Measurements from ENCODE around the gene AUTS2.

Gene AUTS2

DNA sequence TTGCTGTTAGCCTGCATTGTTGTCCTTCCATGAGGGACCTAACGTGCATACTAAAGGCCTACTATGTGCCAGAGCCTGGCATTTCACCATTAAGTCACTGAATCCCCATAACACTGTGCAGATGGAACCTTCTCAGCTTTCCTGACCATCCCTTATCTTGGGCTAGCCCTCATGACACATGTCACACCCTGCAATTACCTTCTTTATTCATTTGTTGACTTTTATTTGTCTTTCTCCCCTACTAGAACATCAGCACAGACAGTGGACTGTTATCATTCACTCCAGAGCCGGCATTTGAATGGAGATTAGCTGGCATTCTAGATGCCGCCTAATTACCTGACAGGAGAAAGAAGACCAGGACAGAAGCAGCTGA lies 1062.5 kb downstream of the AUTS2 start:
- no peak for DNase-seq

DNA sequence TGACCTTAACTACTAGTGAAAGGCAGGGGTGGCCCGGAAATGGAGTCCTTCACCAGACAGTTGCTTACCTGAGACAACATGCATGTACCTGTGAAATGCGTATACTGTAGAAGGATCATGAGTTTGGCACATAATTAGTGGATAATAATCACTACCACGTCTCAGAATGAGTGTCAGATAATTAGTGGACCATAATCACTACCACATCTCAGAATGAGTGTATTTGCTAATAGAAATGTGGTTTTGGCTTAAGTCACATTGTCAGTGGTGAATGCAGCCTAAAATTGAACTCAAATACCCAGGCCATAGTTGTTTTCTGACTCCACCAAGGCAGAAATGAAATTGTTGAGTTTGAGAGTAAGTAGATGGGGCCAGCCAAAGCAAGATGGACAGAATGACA lies 1065.4 kb downstream of the AUTS2 start:
- no peak for DNase-seq

DNA sequence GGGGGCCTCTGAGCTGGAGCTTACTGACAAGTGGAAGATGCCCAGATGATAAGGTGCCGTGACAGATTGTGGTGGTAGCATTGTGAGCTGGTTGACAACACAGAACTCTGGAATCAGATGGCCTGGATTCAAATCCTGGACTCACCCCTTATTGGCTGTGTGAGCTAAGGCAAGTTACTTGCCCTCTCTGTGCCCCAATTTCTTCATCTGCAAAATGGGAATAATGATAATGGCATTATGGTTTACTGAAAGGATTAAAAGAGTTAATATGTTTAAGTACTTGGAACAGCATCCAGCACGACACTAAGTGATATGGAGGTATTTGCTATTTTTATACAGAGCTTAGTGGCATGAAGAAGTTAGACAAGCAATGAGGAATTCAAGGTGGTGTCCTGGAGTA lies 1067.7 kb downstream of the AUTS2 start:
- DNase-seq = no peak

DNA sequence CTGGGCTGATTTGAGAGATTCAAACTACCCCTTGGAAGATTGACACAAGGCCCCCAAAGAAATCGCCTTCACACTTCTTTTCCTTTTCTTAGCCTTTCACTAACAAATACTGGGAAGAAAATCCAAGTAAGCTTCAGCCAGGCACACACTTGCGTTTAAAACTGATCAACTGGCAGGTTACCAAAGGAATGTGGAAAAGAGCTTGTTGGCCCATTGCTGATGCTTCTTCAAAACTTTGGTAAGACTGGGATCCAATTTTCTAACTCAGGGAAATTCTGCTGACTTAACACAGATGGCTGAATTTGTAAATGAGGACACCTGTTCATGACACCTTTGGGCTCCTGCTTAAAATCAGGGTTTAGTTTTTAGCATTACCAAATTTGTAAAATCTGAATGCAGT lies 1069.1 kb downstream of the AUTS2 start:
- no peak for DNase-seq

DNA sequence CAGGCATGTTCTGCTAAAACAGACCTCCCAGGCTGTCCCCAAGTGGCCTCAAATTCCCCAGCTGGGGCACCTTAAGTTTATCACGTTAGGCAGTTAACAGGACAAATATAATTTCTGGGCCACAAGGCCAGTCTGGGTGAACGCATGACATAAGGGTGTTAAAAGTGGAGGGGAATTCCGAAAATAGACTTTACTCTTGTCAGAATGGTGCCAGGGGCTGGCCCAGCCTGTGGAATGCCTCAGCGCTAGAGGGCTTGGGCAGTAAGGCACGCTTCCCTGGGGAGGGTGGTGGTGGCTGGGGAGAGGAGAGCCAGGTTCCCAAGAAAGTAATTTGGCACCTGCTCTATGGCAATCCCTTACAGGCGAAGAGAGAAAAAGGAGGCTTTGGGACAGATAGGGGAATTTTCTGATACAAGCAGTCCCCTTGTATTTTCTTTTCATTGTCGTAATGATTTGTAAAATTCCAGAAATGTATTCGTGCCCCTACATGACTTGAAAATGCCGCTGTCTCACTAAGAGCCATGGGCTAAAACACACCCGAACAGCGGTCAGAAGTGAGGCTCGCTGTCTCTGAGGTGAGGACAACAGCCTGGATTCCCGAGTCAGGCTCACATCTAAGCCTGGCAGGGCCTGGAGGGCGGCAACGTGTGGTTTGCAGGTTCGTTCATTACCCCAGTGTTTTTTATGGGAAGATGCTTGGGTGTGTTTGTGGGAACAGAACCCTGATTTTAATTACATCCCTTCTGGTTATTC lies 1070.5 kb downstream of the AUTS2 start:
- no peak for DNase-seq

DNA sequence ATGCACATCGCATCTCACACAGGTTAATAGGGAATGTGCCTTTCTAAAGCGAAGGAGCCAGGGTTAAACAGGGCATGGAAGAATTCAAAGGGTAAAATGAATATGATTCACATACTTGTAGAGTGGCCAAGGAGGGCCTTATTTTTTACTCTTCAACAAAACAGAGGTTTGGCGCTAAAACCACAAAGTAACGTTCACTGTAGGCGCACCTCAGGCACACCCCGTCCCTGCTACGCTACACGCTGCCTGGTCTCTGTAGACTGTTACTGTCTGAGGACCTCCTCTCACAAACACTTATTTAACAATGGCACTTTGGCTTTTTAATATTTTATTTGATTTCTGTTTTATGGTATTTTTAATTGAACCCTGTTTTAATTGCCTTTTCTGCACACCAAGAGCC lies 1071.6 kb downstream of the AUTS2 start:
- DNase-seq = no peak

DNA sequence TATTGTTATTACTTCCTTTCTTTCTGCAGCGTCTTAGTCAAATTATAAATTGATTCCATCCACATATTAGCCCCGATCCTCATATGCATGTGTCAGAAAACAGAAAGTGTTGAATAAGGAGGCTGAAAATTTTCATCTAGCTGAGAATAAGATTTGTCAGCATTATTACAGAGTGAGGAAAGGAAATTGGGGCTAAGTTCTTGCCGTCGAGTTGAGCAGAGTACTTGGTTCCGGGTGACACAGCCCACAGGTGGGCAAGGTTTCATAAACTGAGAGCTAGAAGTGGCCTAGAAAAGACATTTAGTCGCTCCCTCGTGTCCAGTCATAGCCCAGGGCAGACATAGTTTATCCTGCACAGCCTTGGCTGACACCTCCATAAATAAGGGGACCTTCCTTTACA lies 1072.0 kb downstream of the AUTS2 start:
- no peak for DNase-seq

DNA sequence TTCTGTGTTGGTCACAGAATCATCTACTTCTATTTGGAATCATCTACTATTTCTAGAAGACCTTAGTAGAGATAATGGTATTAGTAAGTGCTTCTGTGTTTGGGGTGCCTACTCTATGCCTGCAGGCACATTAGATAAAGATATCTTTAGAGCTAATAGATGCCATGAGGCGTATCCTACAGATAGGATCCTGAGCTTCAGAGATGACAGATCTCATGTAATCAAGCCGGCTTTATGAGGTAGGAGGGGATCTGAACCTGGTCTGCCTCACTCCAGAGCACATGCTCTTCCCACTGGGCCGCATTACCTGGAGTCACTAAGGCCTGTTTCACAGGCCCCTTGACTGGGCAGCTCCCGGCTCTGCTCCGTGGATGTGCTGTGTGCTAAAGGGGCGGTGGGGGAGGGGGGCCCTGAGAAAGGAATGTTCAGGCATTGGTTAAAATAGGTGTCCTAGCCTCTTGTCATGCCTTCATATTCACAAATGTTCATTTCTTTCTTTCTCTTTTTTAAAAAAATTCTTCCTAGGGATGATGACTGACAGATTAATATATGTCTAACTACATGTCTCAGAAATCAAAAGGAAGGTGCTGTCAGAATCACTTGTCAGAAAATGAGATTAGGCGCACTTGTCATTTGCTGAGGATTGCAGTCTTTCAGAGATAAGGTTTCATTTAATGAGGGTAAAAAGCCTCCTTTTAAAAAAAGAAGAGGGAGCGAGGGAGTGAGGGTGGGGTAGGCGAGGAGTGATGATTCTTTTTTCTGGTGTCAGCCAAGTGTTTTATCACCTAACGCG lies 1075.7 kb downstream of the AUTS2 start:
- no peak for DNase-seq

DNA sequence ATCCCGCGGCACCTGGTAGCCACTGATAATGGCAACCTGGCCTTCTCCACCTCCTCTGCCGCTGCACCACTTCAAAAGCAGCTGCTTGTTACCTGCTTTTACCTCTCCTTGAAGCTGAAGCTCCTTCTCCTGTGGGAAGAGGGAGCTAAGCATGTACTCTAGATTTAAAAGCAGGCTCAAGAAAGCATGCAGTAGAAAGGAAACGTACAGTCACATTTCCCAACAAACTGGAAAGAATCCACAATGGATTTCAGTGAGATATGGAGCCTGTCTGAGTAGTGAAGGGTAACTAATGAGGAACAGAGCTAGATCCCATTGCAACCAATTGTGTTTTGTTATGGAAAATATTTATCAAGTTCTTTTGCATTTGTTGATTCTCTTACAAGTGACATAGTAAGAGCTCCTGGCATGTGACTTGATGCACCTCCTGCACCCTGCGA lies 1076.3 kb downstream of the AUTS2 start:
- DNase-seq = no peak

DNA sequence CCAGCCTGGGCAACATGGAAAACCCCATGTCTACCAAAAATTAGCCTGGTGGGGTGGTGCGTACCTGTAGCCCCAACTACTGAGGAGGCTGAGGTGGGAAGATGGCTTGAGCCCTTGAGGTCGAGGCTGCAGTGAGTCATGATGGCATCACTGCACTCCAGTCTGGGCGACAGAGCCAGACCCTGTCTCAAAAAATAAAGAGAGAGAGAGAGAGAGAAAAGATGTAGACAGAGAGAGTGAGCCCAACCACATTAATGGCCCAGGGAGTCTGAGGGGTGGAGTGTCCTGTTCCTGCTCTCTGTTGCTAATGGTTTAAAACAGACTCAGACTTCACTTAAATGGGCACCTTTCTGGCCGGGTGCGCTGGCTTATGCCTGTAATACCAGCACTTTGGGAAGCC lies 1078.0 kb downstream of the AUTS2 start:
- DNase-seq = no peak

DNA sequence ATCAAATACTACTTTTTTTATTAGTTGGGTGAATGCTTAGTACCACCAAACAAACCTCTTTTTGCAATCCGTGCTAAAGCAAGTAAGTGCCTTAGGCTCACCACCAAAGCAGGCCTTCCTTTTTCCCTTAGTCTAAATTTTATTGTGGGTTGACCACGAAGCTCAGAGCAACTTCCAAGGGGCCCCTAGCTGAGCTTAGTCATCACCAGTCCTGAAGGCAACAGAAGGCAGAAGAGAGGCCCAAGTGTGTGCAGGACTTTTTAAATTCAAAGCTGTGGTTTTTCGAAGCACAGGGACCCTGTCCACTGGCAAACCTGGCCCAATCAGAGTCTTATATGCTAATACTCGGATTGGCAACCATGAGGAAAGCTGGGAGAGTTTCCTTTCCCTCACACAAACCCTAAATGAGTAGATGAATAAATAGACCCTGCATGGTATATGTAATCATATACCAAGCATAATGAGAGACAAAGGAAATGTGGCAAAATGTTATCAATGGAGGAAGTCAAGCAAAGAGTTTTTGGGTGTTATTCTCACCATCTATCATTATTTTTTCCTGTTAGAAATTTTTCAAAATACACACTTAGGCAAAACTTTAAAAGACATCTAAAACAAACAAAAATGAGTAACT lies 1080.5 kb downstream of the AUTS2 start:
- DNase-seq = no peak

DNA sequence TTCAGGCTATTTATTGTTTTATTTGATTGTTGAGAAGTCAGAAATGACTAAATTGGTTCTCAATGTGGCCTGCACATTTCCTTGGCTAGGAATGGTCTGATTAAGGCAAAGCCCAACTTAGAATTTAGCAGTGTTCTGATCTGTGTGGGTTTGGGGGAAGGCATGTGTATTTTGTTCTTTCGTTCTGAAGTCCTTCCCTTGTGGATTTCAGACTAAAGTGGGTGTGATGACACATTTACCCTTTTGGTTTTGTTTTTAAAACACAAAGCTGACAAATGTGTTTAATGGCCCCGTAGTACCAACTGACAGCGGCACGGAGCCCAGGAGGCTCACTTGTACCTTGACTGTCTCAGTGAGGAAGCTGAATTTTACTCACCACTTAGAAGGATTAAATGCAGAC lies 1081.4 kb downstream of the AUTS2 start:
- no peak for DNase-seq

DNA sequence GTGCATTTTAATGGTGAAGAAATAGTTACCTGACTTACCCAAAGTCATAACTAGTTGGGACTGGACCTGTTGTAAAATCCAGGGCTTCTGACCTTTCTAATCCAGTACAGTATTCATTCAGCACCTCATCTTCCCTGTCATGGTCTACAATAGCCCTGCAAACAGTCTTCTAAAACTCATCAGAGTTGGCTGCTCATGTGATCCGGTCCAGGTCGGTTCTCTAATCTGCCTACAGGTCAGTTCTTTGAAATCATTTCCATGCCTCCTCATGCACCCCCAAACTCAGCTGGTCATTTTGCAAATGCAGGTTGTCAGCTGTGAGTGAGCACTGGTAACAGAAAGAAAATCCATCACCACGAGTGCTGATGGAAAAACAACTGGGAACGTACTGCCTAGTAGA lies 1082.0 kb downstream of the AUTS2 start:
- DNase-seq = no peak

DNA sequence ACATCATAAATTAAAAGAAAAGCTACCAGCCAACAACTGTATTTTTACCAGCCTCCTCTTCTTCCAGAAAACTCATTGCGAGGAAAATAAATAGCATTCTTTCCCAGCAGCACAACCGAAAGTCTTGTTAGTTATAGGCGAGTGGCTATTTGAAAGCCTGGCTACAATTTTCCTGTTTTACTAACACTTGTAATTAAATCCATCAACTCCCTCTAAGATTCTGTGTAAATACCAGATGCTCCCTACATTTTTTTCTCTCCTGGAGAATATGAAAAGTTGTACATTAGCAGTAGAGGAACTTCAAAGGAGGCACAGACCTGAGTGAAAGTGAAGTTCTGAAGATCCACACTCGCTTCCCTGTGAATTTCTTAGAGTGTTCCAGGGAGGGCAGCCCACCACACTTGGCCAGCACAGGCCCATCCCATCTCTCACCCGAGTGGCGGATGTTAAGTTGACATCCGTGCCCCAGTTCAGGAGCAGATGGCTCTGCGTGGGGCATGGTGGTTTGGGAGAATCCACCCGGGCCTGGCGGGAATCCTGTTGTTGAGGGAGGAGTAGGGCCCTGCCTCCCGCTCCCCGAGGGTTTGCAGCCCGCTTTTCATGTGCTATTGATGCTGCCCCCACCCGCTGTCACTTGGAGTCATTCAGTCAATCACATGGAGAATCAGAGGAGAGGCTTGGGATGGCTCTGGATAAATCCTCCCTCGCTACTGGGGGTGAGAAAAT lies 1082.6 kb downstream of the AUTS2 start:
- DNase-seq = no peak

DNA sequence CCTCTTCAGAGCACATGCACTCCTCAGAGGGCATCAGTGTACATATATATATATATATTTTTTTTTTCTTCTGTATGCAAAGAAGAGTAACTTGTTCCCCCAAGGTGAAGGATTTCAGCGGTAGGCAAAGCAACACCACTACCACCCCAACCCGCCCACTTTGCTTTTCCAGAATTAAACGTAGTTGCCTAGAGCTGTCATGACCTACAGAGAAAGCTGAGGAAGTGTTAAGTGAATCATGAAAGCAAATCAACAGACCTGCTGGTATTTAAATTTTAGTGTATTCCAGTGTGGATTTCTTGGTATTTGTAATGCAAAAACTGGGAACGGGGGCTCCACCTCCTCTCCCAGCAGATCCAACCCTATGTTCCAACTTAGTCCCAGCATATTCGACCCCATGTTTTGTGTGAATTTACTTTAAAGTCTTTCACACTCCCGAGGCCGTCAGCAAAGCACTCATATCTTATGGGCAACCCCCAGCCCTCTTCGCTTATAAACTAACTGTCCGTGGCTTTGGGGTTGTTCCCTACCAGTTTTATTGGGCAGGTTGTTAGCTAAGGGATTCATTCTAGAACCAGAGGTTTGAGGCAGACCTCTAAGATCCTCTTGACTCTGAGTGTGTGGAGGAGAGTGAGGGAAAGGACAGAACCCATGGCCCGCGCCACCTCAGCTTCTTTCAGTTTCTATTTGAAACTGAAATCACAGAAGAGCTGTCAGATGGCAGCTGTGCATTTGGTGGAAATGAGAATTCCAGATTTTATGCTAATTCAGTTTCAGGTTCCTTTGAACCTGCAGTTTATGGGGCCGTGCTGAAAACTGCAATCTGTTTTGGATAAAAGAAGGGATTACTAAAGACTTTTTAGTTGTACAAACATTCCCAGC lies 1083.4 kb downstream of the AUTS2 start:
- DNase-seq = no peak

DNA sequence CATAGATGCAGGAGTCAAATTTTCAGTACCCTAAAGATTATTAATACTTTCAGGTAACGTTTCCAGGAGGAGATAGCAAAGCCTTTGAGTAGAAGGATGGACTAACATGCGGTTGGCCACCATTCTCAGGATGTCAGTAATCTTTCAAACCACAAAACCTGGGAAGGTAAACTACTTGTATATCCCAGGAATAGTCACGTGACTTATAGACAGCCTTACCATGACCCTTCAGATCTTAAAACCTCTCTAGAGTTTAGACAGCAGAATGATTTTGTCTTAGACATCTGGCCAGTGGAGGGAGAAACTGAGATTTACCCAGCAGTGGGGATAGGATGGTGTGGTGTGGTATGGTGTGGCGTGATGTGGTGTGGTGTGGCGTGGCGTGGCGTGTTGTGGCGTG lies 1085.9 kb downstream of the AUTS2 start:
- DNase-seq = no peak

DNA sequence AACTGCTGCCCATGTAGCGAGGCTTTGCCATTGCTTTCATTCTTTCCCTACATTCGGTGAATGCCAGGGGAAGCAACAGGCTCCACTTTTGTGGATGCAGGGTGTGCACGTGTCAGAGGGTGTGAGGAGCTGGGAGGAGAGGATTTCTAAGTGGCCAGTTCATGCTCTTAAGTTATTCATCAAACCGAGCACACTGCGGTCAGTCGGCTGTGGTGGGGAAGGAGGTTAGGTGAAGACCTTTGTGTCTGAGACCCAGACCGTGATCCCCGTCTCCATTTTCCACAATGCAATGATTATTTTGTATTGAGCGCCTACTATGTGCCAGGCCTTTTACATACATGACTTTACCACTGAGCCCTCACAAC lies 1095.0 kb downstream of the AUTS2 start:
- no peak for DNase-seq

DNA sequence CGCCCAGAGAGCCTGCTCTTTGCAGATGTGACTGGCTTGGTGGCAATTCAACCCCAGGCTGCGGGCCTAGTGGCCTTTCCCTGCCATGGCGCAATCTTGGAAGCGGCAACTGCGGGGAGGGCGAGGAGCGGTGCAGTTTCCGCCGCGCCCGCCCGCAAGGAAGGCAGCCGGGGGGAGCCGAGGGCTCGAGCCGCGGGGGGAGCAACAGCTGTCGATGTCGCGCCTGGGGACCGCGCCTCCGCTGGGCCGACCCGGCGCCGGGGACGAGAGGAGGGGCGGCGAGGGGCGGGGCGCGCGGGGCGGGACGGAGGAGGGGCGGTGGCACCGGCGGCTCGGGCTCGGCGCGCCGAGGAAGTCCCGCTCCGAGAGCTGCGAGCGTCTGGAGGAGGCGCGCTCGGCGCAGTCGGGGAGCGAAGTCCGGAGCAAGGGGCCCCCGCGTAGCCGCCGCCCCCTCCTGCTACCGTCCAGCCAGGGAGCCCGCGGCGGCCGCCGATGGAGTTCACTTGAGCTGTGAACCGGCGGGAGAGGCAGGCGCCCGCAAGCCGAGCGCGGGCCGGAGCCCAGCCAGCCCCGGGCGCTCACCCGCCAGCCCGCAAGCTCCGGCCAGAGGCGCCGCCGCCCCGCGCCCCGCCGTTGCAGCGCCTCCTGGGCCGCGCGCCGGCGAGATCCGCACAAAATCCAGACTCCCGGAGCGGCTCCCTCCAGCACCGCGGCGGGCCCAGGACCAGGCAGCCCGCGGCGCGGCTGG lies 1095.6 kb downstream of the AUTS2 start:
- no peak for DNase-seq

DNA sequence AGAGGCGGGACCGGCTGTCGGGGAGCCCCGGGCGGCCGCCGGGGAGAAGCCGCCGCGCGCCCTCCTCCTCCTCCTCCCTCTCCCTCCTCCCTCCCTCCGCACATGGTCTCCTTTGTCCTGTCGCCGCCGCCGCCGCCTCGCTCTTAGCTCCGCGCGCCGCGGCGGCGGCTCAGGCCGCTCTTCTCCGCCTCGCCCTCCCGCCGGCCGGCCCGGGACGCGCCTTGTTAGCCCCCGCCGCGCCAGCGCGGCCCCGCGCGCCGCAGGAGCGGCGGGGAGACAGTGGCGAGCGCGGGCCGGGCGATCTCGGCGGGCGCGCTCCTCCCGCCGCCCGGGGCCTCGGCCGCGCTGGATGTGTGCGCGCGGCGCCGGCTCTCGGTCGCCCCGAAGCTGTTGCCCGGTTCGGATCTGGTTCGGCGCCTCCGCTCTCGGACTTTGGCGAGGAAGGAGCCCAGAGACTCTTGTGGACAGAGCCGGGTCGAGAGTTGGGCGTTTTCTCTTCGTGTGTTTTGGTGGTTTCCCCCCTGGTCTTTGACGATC lies 1096.2 kb downstream of the AUTS2 start:
- DNase-seq = no peak

DNA sequence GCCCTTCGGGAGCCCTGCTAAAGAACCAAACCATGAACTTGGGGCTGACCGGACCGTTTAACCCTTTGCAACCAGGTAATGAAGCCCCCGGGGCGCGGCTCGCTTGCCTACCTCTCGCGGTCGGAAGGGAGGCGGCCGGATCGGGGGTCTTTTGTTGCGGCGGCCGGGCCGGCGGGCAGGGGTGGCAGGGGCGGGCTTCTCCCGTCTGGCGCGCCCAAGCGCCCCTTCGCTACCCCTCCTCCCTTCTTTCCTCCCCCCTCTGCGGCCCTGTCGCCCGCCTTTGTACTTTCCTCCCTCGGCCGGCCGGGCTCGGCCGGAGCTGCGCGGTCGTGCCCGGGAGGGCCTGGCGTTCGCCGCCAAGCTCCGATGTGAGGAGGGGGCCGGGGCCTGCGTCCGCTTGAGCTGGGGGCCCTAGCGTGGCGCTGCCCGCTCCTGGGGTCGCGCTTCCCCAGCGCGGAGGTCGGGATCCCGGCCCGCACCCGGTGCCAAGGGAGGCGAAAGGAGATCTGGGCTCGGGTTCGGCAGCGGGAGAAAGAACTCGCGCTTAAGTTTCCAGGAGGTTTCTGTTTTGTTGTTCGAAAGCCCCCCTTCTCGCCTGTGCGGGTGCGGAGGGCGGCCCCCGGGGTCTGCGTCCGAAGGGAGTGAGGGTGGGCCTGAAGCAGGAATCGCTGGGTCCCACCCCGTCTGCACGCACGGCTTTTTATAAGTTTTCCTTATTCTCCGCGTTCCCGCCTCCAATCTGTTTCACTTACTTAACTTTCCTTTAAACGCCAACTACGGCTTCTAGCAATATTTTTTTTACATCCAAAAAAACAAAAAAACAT lies 1096.9 kb downstream of the AUTS2 start:
- no peak for DNase-seq

DNA sequence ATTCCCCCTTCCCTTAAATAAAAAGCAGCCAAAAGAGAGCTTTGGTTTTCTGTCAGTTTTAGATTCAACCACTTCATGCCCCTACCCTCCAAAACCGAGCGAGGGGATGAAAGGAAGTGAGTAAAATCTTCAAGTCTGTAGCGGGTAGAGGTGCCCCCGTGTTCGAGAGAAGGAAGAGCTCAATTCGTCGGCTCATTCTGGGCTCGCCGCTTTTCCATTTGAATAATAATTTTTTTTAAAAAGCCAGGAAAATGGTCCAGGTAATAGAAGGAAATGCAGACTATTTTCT lies 1097.5 kb downstream of the AUTS2 start:
- DNase-seq = no peak

Measured in SIG-M5 (cell line).